Endothelial cell of umbilical vein (primary cell): ENCODE results near the gene RABL6.

Experiments
- EZH2 ChIP-seq: IDR thresholded peaks from 2 replicates; pipeline ENCODE4 v1.6.1; 2012; ENCODE audit warnings: borderline replicate concordance, low read depth, mild to moderate bottlenecking, moderate library complexity, low read length, inconsistent platforms; ENCODE audit not compliant: severe bottlenecking
- MYC ChIP-seq: IDR thresholded peaks from one replicate; pipeline ENCODE4 v1.6.1; 2011; ENCODE audit warnings: mild to moderate bottlenecking, low read depth, low read length

DNA sequence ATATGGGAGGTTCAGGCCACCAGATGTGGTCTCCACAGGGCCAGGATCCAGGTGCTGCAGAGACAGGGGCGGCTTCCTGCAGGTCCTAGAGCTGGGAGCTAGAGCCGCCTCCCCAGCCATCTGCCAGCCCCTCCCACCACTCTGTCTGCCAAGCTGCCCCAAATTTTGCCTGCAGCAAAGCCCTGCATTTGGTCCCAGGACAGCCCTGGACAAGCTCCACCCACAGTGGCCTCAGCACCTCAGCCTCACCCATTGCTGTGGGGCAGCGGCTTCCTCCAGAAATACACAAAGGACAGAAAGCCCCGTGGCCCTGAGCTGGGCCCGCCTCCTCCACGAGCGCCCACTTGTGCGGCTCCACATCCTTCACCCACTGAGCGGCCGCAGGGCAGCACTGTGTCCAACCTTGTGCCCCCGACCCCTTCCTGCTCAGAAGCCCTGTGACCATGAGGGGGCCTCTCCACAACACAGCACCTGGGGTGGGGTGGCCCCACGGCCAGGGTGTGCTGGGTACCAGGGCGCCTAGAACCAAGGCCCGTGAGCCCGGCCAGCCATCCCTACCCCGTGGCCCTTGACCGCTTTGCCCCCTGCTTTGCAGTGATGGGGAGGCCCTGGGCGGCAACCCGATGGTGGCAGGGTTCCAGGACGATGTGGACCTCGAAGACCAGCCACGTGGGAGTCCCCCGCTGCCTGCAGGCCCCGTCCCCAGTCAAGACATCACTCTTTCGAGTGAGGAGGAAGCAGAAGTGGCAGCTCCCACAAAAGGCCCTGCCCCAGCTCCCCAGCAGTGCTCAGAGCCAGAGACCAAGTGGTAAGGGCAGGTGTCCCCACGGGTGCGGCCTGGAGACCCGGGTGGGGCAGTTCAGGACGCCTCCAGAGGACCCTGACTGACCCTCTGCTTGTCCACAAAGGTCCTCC, 30.8 kb downstream of the RABL6 start:
- TF ChIP-seq MYC (no peak), EZH2 (no peak)
